ENCODE measurements around the gene NEXMIF.

- TF ChIP-seq CTCF (IDR thresholded peaks at IDR 0.05; ENCODE audit: poor library complexity, severe bottlenecking) (no peak), REST (IDR thresholded peaks at IDR 0.05; ENCODE audit: borderline replicate concordance) (no peak), RAD21 (conservative IDR thresholded peaks at IDR 0.05) (no peak), EZH2 (IDR thresholded peaks at IDR 0.05; ENCODE audit: borderline replicate concordance, insufficient read depth, low read length, poor library complexity, severe bottlenecking) (no peak), EP300 (conservative IDR thresholded peaks at IDR 0.05; ENCODE audit: poor library complexity, severe bottlenecking) (no peak), POLR2AphosphoS5 (IDR thresholded peaks at IDR 0.05) (no peak), TAF1 (IDR thresholded peaks at IDR 0.05; ENCODE audit: low read depth) (no peak)
Measured at GRCh38 chrX:74892561-74892960, 32.7 kb downstream of the NEXMIF start.

Data from neural cell (in vitro differentiated cells).